ENCODE measurements around the gene RITA1.
A peak's percentile ranks its signal among the peaks of the same experiment; 100 is the strongest.

Gene RITA1

DNA sequence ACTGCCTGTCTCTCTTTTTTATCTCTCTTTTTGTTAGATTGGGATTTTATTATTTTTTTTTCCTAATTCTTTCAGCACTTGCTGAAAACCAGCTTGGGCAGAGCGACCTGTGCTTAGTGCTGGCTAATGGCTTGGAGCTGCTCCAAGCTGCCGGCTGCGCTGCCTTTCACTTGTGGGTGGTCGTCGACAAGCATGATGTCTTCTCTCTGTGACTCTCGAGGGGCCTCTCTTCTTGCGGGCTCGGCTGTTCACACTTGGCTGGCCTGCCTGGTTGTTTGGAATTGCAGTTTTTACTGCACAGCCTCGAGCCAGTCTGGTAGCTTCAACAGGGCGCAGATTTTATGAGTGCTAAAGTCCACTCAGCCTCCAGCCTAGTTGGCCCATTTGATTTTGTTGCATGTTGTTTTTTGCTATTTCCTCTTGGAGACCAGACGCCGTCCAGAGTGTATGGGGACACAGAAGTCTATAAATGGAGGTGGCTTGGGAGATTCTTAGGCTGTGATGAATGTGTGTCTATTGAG lies 54.4 kb downstream of the RITA1 start:
- H3K27ac ChIP-seq: peak overlapping the region; percentile 98
- TF ChIP-seq, protein P1, sequence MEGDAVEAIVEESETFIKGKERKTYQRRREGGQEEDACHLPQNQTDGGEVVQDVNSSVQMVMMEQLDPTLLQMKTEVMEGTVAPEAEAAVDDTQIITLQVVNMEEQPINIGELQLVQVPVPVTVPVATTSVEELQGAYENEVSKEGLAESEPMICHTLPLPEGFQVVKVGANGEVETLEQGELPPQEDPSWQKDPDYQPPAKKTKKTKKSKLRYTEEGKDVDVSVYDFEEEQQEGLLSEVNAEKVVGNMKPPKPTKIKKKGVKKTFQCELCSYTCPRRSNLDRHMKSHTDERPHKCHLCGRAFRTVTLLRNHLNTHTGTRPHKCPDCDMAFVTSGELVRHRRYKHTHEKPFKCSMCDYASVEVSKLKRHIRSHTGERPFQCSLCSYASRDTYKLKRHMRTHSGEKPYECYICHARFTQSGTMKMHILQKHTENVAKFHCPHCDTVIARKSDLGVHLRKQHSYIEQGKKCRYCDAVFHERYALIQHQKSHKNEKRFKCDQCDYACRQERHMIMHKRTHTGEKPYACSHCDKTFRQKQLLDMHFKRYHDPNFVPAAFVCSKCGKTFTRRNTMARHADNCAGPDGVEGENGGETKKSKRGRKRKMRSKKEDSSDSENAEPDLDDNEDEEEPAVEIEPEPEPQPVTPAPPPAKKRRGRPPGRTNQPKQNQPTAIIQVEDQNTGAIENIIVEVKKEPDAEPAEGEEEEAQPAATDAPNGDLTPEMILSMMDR (conservative IDR thresholded peaks at IDR 0.05; ENCODE audit: low read depth): no peak
- DNase-seq (ENCODE audit: low spot score): no peak
- ChIA-PET CTCF (interaction anchor here (1.1 kb wide), 1 partner anchor 10 kb away, joined by 5 read pairs; no protein-coding TSS in a partner anchor), POLR2A (ENCODE audit: low non-redundant PET) (no interaction called here)

DNA sequence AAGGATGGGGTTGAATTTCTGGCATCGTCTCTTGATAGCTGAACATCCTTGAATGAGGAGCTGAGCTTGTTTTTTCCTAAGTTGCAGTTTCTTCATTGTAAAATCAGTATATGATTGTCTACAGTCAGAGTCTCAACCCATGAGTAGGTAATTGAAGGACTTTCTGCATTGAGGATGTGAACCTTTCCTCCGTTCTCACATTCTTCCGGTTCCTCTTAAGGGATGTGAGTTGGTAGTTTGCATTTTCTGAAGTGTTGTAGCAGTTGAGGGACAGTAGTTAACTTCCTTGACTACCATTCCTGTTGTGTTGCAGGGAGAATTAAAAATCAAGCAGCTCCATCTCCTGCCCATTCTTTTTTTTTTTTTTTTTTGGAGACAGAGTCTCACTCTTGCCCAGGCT lies 54.9 kb downstream of the RITA1 start:
- POLR2A ChIA-PET (ENCODE audit: low non-redundant PET): no interaction called here
- peak overlapping the region; percentile 98 for H3K27ac ChIP-seq

DNA sequence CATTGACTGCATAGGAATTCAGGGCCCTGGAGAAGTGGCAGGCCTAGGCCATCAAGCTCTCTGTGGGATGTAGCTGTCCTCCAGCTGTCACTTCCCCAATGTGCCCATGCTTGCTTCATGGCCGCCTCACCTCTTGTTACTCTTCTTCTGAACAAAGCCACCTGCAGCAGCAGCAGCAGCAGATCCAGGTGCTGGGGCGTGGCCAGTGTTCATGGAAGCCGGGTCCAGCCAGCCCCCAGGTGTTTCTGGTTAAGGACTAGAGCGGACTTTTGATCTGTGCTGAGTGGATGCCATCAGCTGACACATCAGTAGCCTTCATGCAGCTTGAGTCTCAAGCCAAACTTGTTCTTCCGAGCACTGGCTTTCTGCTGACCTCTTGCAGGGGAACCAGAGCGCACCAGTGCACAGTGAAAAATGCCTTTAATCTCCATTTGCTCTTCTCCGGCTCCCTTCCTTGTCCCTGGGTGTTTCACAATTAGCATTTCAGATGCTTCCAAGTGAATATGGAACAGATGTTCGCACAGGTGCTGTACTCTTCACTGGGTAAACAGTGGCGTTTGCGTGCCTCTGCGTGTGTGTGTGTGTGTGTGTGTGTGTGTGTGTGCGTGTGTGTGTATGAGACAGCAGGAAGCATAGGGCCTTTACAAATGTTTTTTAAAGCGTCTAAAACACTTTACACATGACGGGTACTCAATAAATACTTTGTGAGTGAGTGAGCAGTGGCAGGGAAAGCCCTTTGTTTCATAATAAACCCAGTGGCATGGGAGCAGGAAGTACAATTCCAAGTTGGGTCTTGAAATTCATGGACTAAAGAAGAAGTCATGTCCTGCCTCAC lies 55.9 kb downstream of the RITA1 start:
- POLR2A ChIA-PET (ENCODE audit: low non-redundant PET): interaction anchor here (0.7 kb wide), 1 partner anchor 15 kb away, joined by 3 read pairs; no protein-coding TSS in a partner anchor
- peak overlapping the region; percentile 98 for H3K27ac ChIP-seq

More for the DNA sequence above, 54.9 kb downstream of the RITA1 start:
- TF ChIP-seq, protein P1 (conservative IDR thresholded peaks at IDR 0.05; ENCODE audit: low read depth): no peak
- DNase-seq (ENCODE audit: low spot score): no peak
- CTCF ChIA-PET: interaction anchor here (1.0 to 1.1 kb wide), 2 partner anchors 11 to 32 kb away, joined by 3 to 5 read pairs; no protein-coding TSS in a partner anchor

More for the DNA sequence above, 55.9 kb downstream of the RITA1 start:
- CTCF ChIA-PET: interaction anchor here (0.6 to 1.1 kb wide), 3 partner anchors 12 to 33 kb away, joined by 3 to 5 read pairs (median 3); no protein-coding TSS in a partner anchor
- TF ChIP-seq, protein P1 (conservative IDR thresholded peaks at IDR 0.05; ENCODE audit: low read depth): no peak
- peak; percentile 88 for DNase-seq (ENCODE audit: low spot score)

Measured in RWPE1 (cell line).